ENCODE data around the gene ZNF483. TPM values are rescaled to one million over a fixed set of nuclear protein-coding genes. Genes with fewer than 3 reads are reported as not detected.

ZNF483 gene
- polyA plus RNA-seq, 3 donors = not detected

DNA sequence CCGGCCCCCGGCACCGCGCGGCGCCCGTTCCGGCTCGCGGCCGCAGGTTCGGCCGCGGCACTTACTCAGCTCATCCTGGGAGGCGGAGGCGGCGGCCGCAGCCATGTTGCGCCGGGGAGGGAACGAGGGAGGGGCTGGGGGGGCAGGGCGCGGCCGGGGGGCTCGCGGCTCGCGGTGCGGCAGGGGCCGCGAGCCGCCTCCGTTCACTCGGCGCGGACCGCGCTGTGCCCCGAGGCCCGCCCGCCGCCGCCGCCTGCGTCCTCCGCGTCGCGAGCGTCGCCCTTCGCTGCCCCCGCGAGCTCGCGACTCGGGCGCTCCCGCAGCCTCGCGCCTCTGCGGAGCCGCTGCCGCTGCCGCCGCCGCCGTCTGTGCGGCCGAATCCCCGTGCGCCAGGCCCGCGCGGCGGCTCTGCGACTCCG is 41.5 kb upstream of the ZNF483 start:
- peaks cover 22 to 26% of the 10 kb centered on the region in 2 donors for H3K4me1 ChIP-seq (ENCODE audit: control insufficient read depth in 1 of 2, insufficient read depth in 2 of 2, low read length in 2 of 2)
- Mint-ChIP-seq H3K4me3 (no peak overlapping the region), H3K36me3 (no peaks in the 10 kb centered on the region), H3K27ac (no peak overlapping the region), H3K4me1 (peaks cover 35% of the 10 kb centered on the region), H3K9me3 (no peaks in the 10 kb centered on the region), H3K27me3 (ENCODE audit: low read depth in 3 of 3) (peaks cover 2 to 3% (median 3%) of the 10 kb centered on the region in 3 donors)
- TF ChIP-seq, protein P1, sequence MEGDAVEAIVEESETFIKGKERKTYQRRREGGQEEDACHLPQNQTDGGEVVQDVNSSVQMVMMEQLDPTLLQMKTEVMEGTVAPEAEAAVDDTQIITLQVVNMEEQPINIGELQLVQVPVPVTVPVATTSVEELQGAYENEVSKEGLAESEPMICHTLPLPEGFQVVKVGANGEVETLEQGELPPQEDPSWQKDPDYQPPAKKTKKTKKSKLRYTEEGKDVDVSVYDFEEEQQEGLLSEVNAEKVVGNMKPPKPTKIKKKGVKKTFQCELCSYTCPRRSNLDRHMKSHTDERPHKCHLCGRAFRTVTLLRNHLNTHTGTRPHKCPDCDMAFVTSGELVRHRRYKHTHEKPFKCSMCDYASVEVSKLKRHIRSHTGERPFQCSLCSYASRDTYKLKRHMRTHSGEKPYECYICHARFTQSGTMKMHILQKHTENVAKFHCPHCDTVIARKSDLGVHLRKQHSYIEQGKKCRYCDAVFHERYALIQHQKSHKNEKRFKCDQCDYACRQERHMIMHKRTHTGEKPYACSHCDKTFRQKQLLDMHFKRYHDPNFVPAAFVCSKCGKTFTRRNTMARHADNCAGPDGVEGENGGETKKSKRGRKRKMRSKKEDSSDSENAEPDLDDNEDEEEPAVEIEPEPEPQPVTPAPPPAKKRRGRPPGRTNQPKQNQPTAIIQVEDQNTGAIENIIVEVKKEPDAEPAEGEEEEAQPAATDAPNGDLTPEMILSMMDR (IDR thresholded peaks at IDR 0.05) = no peak
- intact Hi-C loops (cut with micrococcal nuclease) = loop anchor here in 1 of 2 donors (5.0 to 10.0 kb wide), 2 partner anchors 149 to 411 kb away; partner anchors contain the start of genes DNAJC25 and UGCG
- H3K9me3 ChIP-seq (replicated peaks in 1 of 2; ENCODE audit: control insufficient read depth in 1 of 2, insufficient read depth in 1 of 2, low read length in 2 of 2) = no peaks in the 10 kb centered on the region
- peak overlapping the region; percentile 90 for H3K4me2 ChIP-seq (replicated peaks; ENCODE audit: extremely low read depth, low read length, poor library complexity, severe bottlenecking)
- WGBS (ENCODE audit: insufficient coverage) = under 1% methylated on average over 77 of the region's 78 CpGs
- no peak overlapping the region for H2AFZ ChIP-seq (ENCODE audit: insufficient read depth, low read depth, low read length, poor library complexity, severe bottlenecking)
- DNase-seq = no peak
- peak overlapping the region; percentile 79 for H3K9ac ChIP-seq (ENCODE audit: insufficient read depth, low read length, poor library complexity, severe bottlenecking)
- H4K20me1 ChIP-seq (ENCODE audit: insufficient read depth, low read length) = peaks cover 42% of the 10 kb centered on the region
- H3K4me3 ChIP-seq (replicated peaks in 1 of 3; ENCODE audit: low read depth in 2 of 3, low read length in 3 of 3) = peak overlapping the region; percentile 86 to 92 (median 90)
- no peaks in the 10 kb centered on the region for H3K36me3 ChIP-seq (replicated peaks in 1 of 2; ENCODE audit: control insufficient read depth in 1 of 2, insufficient read depth in 2 of 2, low read length in 2 of 2)
- H3K27me3 ChIP-seq (ENCODE audit: control insufficient read depth in 2 of 2, insufficient read depth in 2 of 2, low read length in 2 of 2) = no peaks in the 10 kb centered on the region
- peaks cover 47% of the 10 kb centered on the region for H3K79me2 ChIP-seq (ENCODE audit: insufficient read depth, low read length)
- peak overlapping the region in 1 of 2 donors; percentile 88 for H3K27ac ChIP-seq (ENCODE audit: low read depth in 1 of 2, low read length in 2 of 2)

DNA sequence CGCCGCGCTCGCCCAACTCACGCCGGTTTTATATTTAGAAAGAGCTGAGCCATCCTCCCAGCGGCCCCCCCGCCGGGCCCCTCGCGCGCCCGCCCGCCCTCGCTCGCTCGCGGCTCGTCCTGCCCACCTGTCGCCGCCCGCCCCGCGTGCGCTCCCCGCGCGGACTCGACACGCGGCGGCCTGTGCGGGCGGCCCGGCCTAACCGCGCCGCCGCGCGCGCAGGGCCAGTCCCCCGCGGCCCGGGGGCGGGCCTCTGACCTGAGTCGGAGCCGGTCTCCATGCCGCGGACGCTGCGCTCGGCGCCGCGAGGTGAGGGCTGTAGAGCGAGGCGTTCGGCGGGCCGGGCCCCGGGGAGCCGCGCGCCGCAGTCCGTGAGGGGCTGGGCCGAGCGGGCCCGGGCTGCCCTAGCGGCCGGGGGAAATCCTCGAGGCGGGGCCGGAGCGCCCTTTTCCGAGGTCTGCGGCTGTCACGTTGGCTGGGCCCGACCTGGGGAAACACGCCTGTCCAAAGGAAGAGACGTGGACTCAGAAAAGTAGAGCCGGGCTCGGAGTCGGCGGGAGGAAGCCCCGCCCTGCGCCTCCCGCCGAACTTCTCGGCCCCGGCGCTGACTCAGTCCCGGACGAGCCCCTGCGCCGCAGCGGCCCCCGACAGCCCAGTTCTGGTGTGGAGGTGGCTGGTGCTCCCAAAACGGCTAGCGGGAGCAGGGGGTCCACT is 41.0 kb upstream of the ZNF483 start, which contains the start of gene ECPAS:
Gene ECPAS, minus strand, starts transcription at position 526 of the 714 bp plus-strand sequence. CDS start 11,465 bp downstream, outside the sequence.
- peak within 1 kb of the TSS; percentile 83 to 92 for H3K4me3 Mint-ChIP-seq
- DNase-seq = peak; percentile 67 to 81 (median 70)
- peak within 1 kb of the TSS; percentile 82 to 94 (median 91) for H3K27ac Mint-ChIP-seq
- Histone ChIP-seq H3K27ac (ENCODE audit: low read depth in 1 of 2, low read length in 2 of 2) (peak within 1 kb of the TSS; percentile 86 to 88), H3K36me3 (replicated peaks in 1 of 2; ENCODE audit: control insufficient read depth in 1 of 2, insufficient read depth in 2 of 2, low read length in 2 of 2) (no peaks in the 10 kb centered on the region), H4K20me1 (ENCODE audit: insufficient read depth, low read length) (peaks cover 36% of the 10 kb centered on the region), H3K9me3 (replicated peaks in 1 of 2; ENCODE audit: control insufficient read depth in 1 of 2, insufficient read depth in 1 of 2, low read length in 2 of 2) (no peaks in the 10 kb centered on the region), H3K79me2 (ENCODE audit: insufficient read depth, low read length) (peaks cover 41% of the 10 kb centered on the region), H3K4me2 (replicated peaks; ENCODE audit: extremely low read depth, low read length, poor library complexity, severe bottlenecking) (peak within 1 kb of the TSS; percentile 90), H3K27me3 (ENCODE audit: control insufficient read depth in 2 of 2, insufficient read depth in 2 of 2, low read length in 2 of 2) (no peaks in the 10 kb centered on the region), H3K9ac (ENCODE audit: insufficient read depth, low read length, poor library complexity, severe bottlenecking) (peak within 1 kb of the TSS; percentile 79), H2AFZ (ENCODE audit: insufficient read depth, low read depth, low read length, poor library complexity, severe bottlenecking) (peak within 1 kb of the TSS; percentile 83), H3K4me3 (replicated peaks in 1 of 3; ENCODE audit: low read depth in 2 of 3, low read length in 3 of 3) (peak within 1 kb of the TSS; percentile 86 to 92 (median 90)), H3K4me1 (ENCODE audit: control insufficient read depth in 1 of 2, insufficient read depth in 2 of 2, low read length in 2 of 2) (peaks cover 22 to 26% of the 10 kb centered on the region in 2 donors)
- intact Hi-C loops (cut with micrococcal nuclease) = loop anchor here in 1 of 2 donors (5.0 to 10.0 kb wide), 2 partner anchors 148 to 411 kb away; partner anchors contain the start of genes DNAJC25 and UGCG
- H3K4me1 Mint-ChIP-seq = peaks cover 32% of the 10 kb centered on the region
- no peaks in the 10 kb centered on the region for H3K9me3 Mint-ChIP-seq
- peaks cover 2 to 3% (median 3%) of the 10 kb centered on the region in 3 donors for H3K27me3 Mint-ChIP-seq (ENCODE audit: low read depth in 3 of 3)
- TF ChIP-seq, protein P1 (IDR thresholded peaks at IDR 0.05) = no peak
- H3K36me3 Mint-ChIP-seq = no peaks in the 10 kb centered on the region
- under 1% methylated on average over 99 of the region's 101 CpGs for WGBS (ENCODE audit: insufficient coverage)
